Vagina (tissue), 2 donors: Measurements from ENCODE around the gene KCNK1. TPM values are rescaled to one million over a fixed set of nuclear protein-coding genes. Genes with fewer than 3 reads are reported as not detected.

ENCODE experiments used
- DNase-seq, 2 donors: peaks; one replicate each; pipeline ENCODE4 v3.0.0-alpha.2; 2017; ENCODE audit errors: extremely low spot score in 2 of 2
- H3K27ac ChIP-seq: fragments of 200-600 bp; sonication (generic); one replicate; pipeline ENCODE4 v1.5.1; 2019
- H3K27me3 ChIP-seq: fragments of 200-600 bp; sonication (generic); one replicate; pipeline ENCODE4 v1.5.1; 2019
- H3K36me3 ChIP-seq, 2 donors: fragments of 200-600 bp; sonication (generic); one replicate each; pipeline ENCODE4 v1.5.1; 2017 to 2019
- H3K4me1 ChIP-seq: fragments of 200-600 bp; sonication (generic); one replicate; pipeline ENCODE4 v1.5.1; 2019
- H3K4me3 ChIP-seq, 2 donors: fragments of 200-600 bp; sonication (generic); 1 replicate in 1 of 2; 2 replicates in 1 of 2; pipeline ENCODE4 v1.5.1; 2016 to 2019
- H3K9me3 ChIP-seq: fragments of 200-600 bp; sonication (generic); one replicate; pipeline ENCODE4 v1.5.1; 2019
- CTCF ChIP-seq, 3 experiments: fragments of 450-650 bp in 2 of 3; fragments of 200-600 bp in 1 of 3; sonication (generic) in 1 of 3; IDR thresholded peaks; one replicate each; pipeline ENCODE4 v1.5.1; 2017 to 2019; ENCODE audit warnings: antibody characterized with exemption in 3 of 3, mild to moderate bottlenecking in 2 of 3, moderate library complexity in 2 of 3
- POLR2A ChIP-seq, 2 donors: fragments of 450-650 bp; IDR thresholded peaks; one replicate each; pipeline ENCODE4 v1.6.1; 2017; ENCODE audit warnings: antibody characterized with exemption in 2 of 2, mild to moderate bottlenecking in 2 of 2, moderate library complexity in 2 of 2
- POLR2AphosphoS5 ChIP-seq, 2 donors: sonication (generic); formaldehyde crosslinking; IDR thresholded peaks; one replicate each; pipeline ENCODE4 v1.9.0; 2017; ENCODE audit warnings: antibody characterized with exemption in 2 of 2, mild to moderate bottlenecking in 2 of 2, low read depth in 1 of 2; ENCODE audit not compliant: insufficient read depth in 1 of 2
- intact Hi-C: fragments of 100-400 bp; cut with DNase I; formaldehyde crosslinking; loops from one replicate; pipeline ENCODE4 v1.15.1; 2023
- total RNA-seq: library from RNA; depleted of rRNA; stranded (reverse); fragments of >200 nt; gene quantifications from one replicate; pipeline ENCODE4 v1.2.3, GENCODE V29; 2016

The KCNK1 gene
- total RNA-seq, 1 donor from 2014 or later, result 11.3 TPM

GRCh38 chr1:233651563-233652233 lies 37.8 kb downstream of the KCNK1 start:
- H3K36me3 ChIP-seq, result no peaks in the 10 kb centered on the region
- no peaks in the 10 kb centered on the region for H3K27me3 ChIP-seq
- no peak for DNase-seq
- intact Hi-C loops, result no loop called here
- no peak overlapping the region for H3K4me3 ChIP-seq
- H3K9me3 ChIP-seq, result no peaks in the 10 kb centered on the region
- TF ChIP-seq POLR2A (IDR thresholded peaks at IDR 0.05) (no peak), POLR2AphosphoS5 (IDR thresholded peaks at IDR 0.05; ENCODE audit: insufficient read depth in 1 of 2, low read depth in 1 of 2) (no peak), CTCF (IDR thresholded peaks at IDR 0.05) (no peak)
- H3K27ac ChIP-seq, result no peak overlapping the region
- peaks cover 4% of the 10 kb centered on the region for H3K4me1 ChIP-seq

GRCh38 chr1:233652526-233652925 lies 38.6 kb downstream of the KCNK1 start:
- no peaks in the 10 kb centered on the region for H3K9me3 ChIP-seq
- TF ChIP-seq CTCF (IDR thresholded peaks at IDR 0.05), result no peak
- TF ChIP-seq POLR2AphosphoS5 (IDR thresholded peaks at IDR 0.05; ENCODE audit: insufficient read depth in 1 of 2, low read depth in 1 of 2), result no peak
- no peak for TF ChIP-seq POLR2A (IDR thresholded peaks at IDR 0.05)
- H3K4me1 ChIP-seq, result no peaks in the 10 kb centered on the region
- no peak overlapping the region for H3K4me3 ChIP-seq
- intact Hi-C loops, result no loop called here
- no peaks in the 10 kb centered on the region for H3K36me3 ChIP-seq
- H3K27ac ChIP-seq, result no peak overlapping the region
- no peak for DNase-seq
- H3K27me3 ChIP-seq, result no peaks in the 10 kb centered on the region

- TF ChIP-seq CTCF (IDR thresholded peaks at IDR 0.05), result no peak
- Histone ChIP-seq H3K4me3 (no peak overlapping the region), H3K9me3 (no peaks in the 10 kb centered on the region), H3K27ac (no peak overlapping the region), H3K27me3 (no peaks in the 10 kb centered on the region), H3K4me1 (no peaks in the 10 kb centered on the region), H3K36me3 (no peaks in the 10 kb centered on the region)
- no peak for DNase-seq
- intact Hi-C loops, result no loop called here
Observed at GRCh38 chr1:233654658-233655280, 40.9 kb downstream of the KCNK1 start.

GRCh38 chr1:233655301-233655740 lies 41.4 kb downstream of the KCNK1 start:
- H3K4me1 ChIP-seq, result no peaks in the 10 kb centered on the region
- DNase-seq, result no peak
- H3K27ac ChIP-seq, result no peak overlapping the region
- H3K4me3 ChIP-seq, result no peak overlapping the region
- intact Hi-C loops, result no loop called here
- no peaks in the 10 kb centered on the region for H3K27me3 ChIP-seq
- TF ChIP-seq POLR2A (IDR thresholded peaks at IDR 0.05) (no peak), POLR2AphosphoS5 (IDR thresholded peaks at IDR 0.05; ENCODE audit: insufficient read depth in 1 of 2, low read depth in 1 of 2) (no peak), CTCF (IDR thresholded peaks at IDR 0.05) (no peak)
- H3K9me3 ChIP-seq, result no peaks in the 10 kb centered on the region
- H3K36me3 ChIP-seq, result no peaks in the 10 kb centered on the region

- DNase-seq, result no peak
- H3K9me3 ChIP-seq, result no peaks in the 10 kb centered on the region
- H3K36me3 ChIP-seq, result no peaks in the 10 kb centered on the region
- TF ChIP-seq POLR2AphosphoS5 (IDR thresholded peaks at IDR 0.05; ENCODE audit: insufficient read depth in 1 of 2, low read depth in 1 of 2) (no peak), POLR2A (IDR thresholded peaks at IDR 0.05) (no peak), CTCF (IDR thresholded peaks at IDR 0.05) (no peak)
- H3K27me3 ChIP-seq, result no peaks in the 10 kb centered on the region
- intact Hi-C loops, result no loop called here
- H3K4me1 ChIP-seq, result no peaks in the 10 kb centered on the region
- no peak overlapping the region for H3K4me3 ChIP-seq
- no peak overlapping the region for H3K27ac ChIP-seq
Observed at GRCh38 chr1:233656032-233656635, 42.2 kb downstream of the KCNK1 start.
